DND-41 (cell line): ENCODE measurements around the gene WNT10A.

Experiments
- EZH2 ChIP-seq: IDR thresholded peaks from 3 replicates; pipeline ENCODE4 v1.6.1; 2012; ENCODE audit warnings: borderline replicate concordance, low read depth, mild to moderate bottlenecking, moderate library complexity, low read length, inconsistent platforms; ENCODE audit not compliant: severe bottlenecking
- TF ChIP-seq, protein P1 (sequence below): IDR thresholded peaks from 2 replicates; pipeline ENCODE4 v1.5.1; 2012; ENCODE audit warnings: borderline replicate concordance, low read length, moderate library complexity, mild to moderate bottlenecking; ENCODE audit not compliant: poor library complexity, severe bottlenecking; ENCODE audit errors: extremely low read depth

DNA sequence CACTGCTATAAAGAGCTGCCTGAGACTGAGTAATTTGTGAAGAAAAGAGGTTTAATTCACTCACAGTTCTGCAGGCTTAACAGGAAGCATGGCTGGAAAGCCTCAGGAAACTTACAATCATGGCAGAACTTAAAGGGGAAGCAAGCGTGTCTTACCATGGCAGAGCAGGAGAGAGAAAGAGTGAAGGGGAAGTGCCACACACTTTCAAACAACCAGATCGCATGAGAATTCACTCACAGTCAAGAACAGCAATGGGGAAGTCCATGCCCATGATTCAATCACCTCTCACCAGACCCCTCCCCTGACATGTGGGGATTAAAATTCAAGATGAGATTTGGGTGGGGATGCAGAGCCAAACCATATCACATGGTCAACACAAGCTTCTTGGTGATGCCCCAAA, 44.1 kb downstream of the WNT10A start:
- TF ChIP-seq, protein P1, sequence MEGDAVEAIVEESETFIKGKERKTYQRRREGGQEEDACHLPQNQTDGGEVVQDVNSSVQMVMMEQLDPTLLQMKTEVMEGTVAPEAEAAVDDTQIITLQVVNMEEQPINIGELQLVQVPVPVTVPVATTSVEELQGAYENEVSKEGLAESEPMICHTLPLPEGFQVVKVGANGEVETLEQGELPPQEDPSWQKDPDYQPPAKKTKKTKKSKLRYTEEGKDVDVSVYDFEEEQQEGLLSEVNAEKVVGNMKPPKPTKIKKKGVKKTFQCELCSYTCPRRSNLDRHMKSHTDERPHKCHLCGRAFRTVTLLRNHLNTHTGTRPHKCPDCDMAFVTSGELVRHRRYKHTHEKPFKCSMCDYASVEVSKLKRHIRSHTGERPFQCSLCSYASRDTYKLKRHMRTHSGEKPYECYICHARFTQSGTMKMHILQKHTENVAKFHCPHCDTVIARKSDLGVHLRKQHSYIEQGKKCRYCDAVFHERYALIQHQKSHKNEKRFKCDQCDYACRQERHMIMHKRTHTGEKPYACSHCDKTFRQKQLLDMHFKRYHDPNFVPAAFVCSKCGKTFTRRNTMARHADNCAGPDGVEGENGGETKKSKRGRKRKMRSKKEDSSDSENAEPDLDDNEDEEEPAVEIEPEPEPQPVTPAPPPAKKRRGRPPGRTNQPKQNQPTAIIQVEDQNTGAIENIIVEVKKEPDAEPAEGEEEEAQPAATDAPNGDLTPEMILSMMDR, result no peak
- TF ChIP-seq EZH2, result no peak
